T-cell (primary cell): Measurements from ENCODE around the gene ALG8. TPM values are rescaled to one million over a fixed set of nuclear protein-coding genes. Genes with fewer than 3 reads are reported as not detected.
"Not testable (repeated sequence)": the region's sequence is repeated elsewhere in the genome, so short reads cannot be mapped to it uniquely, and the experiment has no call there.

Experiments
- ATAC-seq, 4 experiments: fragments of 200-7000 bp in 3 of 4; fragments of 150-1000 bp in 1 of 4; cut with Tn5 transposase; replicated peaks in 1 of 4; 1 replicate in 3 of 4; 2 replicates in 1 of 4; pipeline ENCODE4 v1.10.0; 2021; ENCODE audit warnings: moderate library complexity in 3 of 4, mild to moderate bottlenecking in 2 of 4, moderate number of reproducible peaks in 1 of 4
- CTCF ChIA-PET, 2 donors: fragments of 300-600 bp; sonication (Branson Sonifier 250); formaldehyde crosslinking; loops; one replicate each; lab custom pipeline; 2022; ENCODE audit warnings: antibody characterized with exemption in 2 of 2; lab: Charles Lee
- POLR2A ChIA-PET, 2 donors: fragments of 300-600 bp; sonication (Branson Sonifier 250); formaldehyde crosslinking; loops; one replicate each; lab custom pipeline; 2022; ENCODE audit warnings: antibody characterized with exemption in 2 of 2; lab: Charles Lee
- DNase-seq, 35 experiments: peaks; one replicate each; pipeline versions ENCODE4 v3.0.0 to v3.0.0-alpha.2; 2013 to 2023
- H3K27ac ChIP-seq: one replicate; pipeline ENCODE4 v1.5.1; 2013; ENCODE audit warnings: low read length
- H3K27me3 ChIP-seq, 2 experiments: replicated peaks in 1 of 2; 1 replicate in 1 of 2; 2 replicates in 1 of 2; pipeline versions ENCODE4 v1.6.1 to v1.7.0; 2013; ENCODE audit warnings: low read length in 1 of 2, mixed read lengths in 1 of 2; ENCODE audit not compliant: control insufficient read depth in 2 of 2, insufficient read depth in 2 of 2; ENCODE audit errors: extremely low read depth in 1 of 2
- H3K36me3 ChIP-seq, 2 donors: 1 replicate in 1 of 2; 2 replicates in 1 of 2; pipeline versions ENCODE4 v1.6.1 to v1.7.0; 2013; ENCODE audit warnings: low read length in 1 of 2; ENCODE audit not compliant: control insufficient read depth in 2 of 2, insufficient read depth in 1 of 2; ENCODE audit errors: extremely low read depth in 1 of 2
- H3K4me1 ChIP-seq, 2 experiments: 1 replicate in 1 of 2; 2 replicates in 1 of 2; pipeline versions ENCODE4 v1.6.1 to v1.7.0; 2013; ENCODE audit warnings: low read length in 2 of 2, mixed read lengths in 1 of 2; ENCODE audit not compliant: insufficient read depth in 2 of 2, control insufficient read depth in 1 of 2; ENCODE audit errors: extremely low read depth in 1 of 2
- H3K4me3 ChIP-seq, 2 donors: 1 replicate in 1 of 2; 2 replicates in 1 of 2; pipeline versions ENCODE4 v1.5.1 to v1.7.0; 2013; ENCODE audit warnings: mild to moderate bottlenecking in 2 of 2, low read length in 1 of 2, moderate library complexity in 1 of 2; ENCODE audit not compliant: control insufficient read depth in 1 of 2; ENCODE audit errors: extremely low read depth in 1 of 2
- H3K9me3 ChIP-seq: 2 replicates; pipeline ENCODE4 v1.7.0; 2013
- H3K27ac Mint-ChIP-seq, 2 donors: one replicate each; pipeline ENCODE4 v1.8.0; 2020 to 2021; ENCODE audit warnings: mild to moderate bottlenecking in 2 of 2, mixed read lengths in 2 of 2
- H3K27me3 Mint-ChIP-seq, 2 donors: one replicate each; pipeline ENCODE4 v1.8.0; 2021 to 2022; ENCODE audit warnings: mixed read lengths in 2 of 2
- H3K36me3 Mint-ChIP-seq: one replicate; pipeline ENCODE4 v1.8.0; 2021; ENCODE audit warnings: mixed read lengths
- H3K4me1 Mint-ChIP-seq, 3 donors: one replicate each; pipeline ENCODE4 v1.8.0; 2020 to 2022; ENCODE audit warnings: mixed read lengths in 3 of 3, mild to moderate bottlenecking in 1 of 3
- H3K4me3 Mint-ChIP-seq, 3 donors: one replicate each; pipeline ENCODE4 v1.8.0; 2020 to 2022; ENCODE audit warnings: mild to moderate bottlenecking in 3 of 3, mixed read lengths in 3 of 3, moderate library complexity in 3 of 3
- H3K9me3 Mint-ChIP-seq, 3 donors: one replicate each; pipeline ENCODE4 v1.8.0; 2020 to 2022; ENCODE audit warnings: mixed read lengths in 3 of 3
- WGBS: methylation state at CpG from one replicate; pipeline ENCODE4 v1.1.5; 2013; ENCODE audit warnings: missing lambda C conversion rate; ENCODE audit not compliant: insufficient coverage; 5-methylcytosine and 5-hydroxymethylcytosine counted together
- total RNA-seq, 35 experiments: library from RNA in 6 of 35; stranded (reverse) in 6 of 35; fragments of 120-200 nt in 1 of 35; gene quantifications; one replicate each; pipeline versions ENCODE4 v1.2.1 to v1.2.4 and lab custom pipeline; 2013 to 2026

Gene ALG8
- total RNA-seq, 5 donors from 2014 or later (not counting 1 experiment from before 2014, with no cell fraction given) = 23.1 to 34.1 (median 31.8) TPM

DNA sequence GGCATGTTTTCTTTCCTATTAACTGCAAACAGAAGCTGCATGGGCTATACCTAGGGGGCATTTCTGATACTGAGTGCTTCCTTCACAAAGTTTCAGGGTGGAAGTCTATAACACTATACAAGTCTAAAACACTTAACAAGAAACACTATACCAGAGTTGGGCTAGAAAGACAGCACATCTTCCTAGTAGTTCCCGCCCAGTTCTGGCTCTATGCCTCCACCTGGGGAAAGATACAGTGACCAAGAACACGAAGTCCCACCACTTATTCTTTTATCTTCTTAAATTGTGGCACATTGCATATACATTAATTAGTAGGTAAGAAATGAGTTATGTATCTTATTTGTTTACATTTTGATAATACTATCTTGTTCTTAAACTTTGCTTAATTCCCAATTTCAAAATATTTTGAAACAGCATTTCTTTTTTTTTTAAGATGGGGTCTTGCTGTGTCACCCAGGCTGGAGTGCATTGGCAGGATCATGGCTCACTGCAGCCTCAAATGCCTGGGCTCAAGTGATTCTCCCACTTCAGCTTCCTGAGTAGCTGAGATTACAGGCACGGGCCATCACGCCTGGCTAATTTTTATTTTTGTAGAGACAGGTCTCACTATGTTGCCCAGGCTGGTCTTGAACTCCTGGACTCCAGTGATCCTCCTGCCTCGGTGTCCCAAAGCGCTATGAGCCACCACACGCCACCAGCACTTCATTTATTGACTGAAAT is 41.6 kb downstream of the ALG8 start:
- Mint-ChIP-seq H3K27me3 (no peaks in the 10 kb centered on the region), H3K36me3 (peaks cover 42% of the 10 kb centered on the region), H3K4me1 (peaks cover 1 to 8% (median 6%) of the 10 kb centered on the region in 3 donors), H3K4me3 (no peak overlapping the region), H3K9me3 (no peaks in the 10 kb centered on the region), H3K27ac (no peak overlapping the region)
- H3K27me3 ChIP-seq = no peaks in the 10 kb centered on the region
- ChIA-PET CTCF (interaction anchor here in 1 of 2 donors (1.0 kb wide), 1 partner anchor 385 kb away, joined by 3 read pairs; no protein-coding TSS in a partner anchor), POLR2A (no interaction called here)
- no peak overlapping the region for H3K4me3 ChIP-seq
- H3K9me3 ChIP-seq = no peaks in the 10 kb centered on the region
- ATAC-seq (no peak), DNase-seq (no peak)
- H3K27ac ChIP-seq = no peak overlapping the region
- H3K4me1 ChIP-seq = peaks cover 0 to 4% of the 10 kb centered on the region in 2 experiments
- H3K36me3 ChIP-seq = peaks cover 14 to 29% of the 10 kb centered on the region in 2 donors
- no CpG with 5 or more reads among the region's 7 CpGs for WGBS

DNA sequence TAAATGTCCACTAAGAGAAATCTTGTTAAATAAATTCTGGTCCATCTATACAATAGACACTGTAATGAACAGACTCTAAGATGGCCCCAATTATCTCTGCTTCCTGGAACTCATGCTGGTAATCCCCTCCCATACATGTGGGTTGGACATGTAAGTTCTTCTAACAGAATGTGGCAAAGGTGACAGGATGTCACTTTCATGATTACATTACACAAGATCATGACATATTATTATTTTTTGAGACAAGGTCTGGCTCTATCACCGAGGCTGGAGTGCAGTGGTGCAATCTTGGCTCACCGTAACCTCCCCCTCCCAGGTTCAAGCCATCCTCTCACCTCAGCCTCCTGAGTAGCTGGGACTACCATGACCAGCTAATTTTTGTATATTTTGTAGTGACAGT is 45.2 kb downstream of the ALG8 start:
- no peak overlapping the region for H3K4me3 Mint-ChIP-seq
- H3K27me3 Mint-ChIP-seq = no peaks in the 10 kb centered on the region
- peak in 1 of 35 experiments; percentile 14 for DNase-seq
- no peak overlapping the region for H3K27ac Mint-ChIP-seq
- no CpG with 5 or more reads among the region's 2 CpGs for WGBS
- no peaks in the 10 kb centered on the region for H3K9me3 Mint-ChIP-seq
- Histone ChIP-seq H3K36me3 (peaks cover 4 to 12% of the 10 kb centered on the region in 2 donors), H3K4me3 (no peak overlapping the region), H3K27me3 (no peaks in the 10 kb centered on the region), H3K4me1 (peaks cover 0 to 4% of the 10 kb centered on the region in 2 experiments), H3K9me3 (no peaks in the 10 kb centered on the region), H3K27ac (no peak overlapping the region)
- ChIA-PET CTCF (interaction anchor here in 1 of 2 donors (0.5 kb wide), 1 partner anchor 50 kb away, joined by 3 read pairs; no protein-coding TSS in a partner anchor), POLR2A (no interaction called here)
- peak in 1 of 4 experiments; percentile 69 for ATAC-seq
- peaks cover 1 to 8% (median 6%) of the 10 kb centered on the region in 3 donors for H3K4me1 Mint-ChIP-seq
- H3K36me3 Mint-ChIP-seq = peaks cover 21% of the 10 kb centered on the region

DNA sequence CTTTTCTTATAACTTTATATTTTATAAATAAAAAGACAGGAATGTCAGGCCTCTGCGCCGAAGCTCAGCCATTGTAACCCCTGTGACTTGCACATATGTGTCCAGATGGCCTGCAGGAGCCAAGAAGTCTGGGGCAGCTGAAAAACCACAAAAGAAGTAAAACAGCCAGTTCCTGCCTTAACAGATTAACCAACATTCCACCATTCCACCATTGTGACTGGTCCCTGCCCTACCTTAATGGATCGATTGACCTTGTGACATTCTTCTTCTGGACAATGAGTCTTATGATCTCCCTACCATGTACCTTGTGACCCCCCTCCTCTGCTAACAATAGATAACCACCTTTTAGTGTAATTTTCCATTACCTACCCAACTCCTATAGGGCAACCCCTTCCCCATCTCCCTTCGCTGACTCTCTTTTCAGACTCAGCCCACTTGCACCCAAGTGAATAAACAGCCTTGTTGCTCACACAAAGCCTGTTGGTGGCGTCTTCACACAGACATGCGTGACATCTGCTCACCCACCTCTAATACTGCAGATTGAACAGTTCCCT is 52.8 kb downstream of the ALG8 start:
- ATAC-seq, H3K4me3 ChIP-seq, H3K27me3 ChIP-seq, H3K27me3 Mint-ChIP-seq, H3K4me1 ChIP-seq, H3K4me3 Mint-ChIP-seq, H3K27ac ChIP-seq, H3K9me3 Mint-ChIP-seq, H3K9me3 ChIP-seq, H3K36me3 Mint-ChIP-seq, CTCF ChIA-PET, H3K27ac Mint-ChIP-seq, H3K4me1 Mint-ChIP-seq, H3K36me3 ChIP-seq, DNase-seq: not testable (repeated sequence)
- POLR2A ChIA-PET = interaction anchor here in 1 of 2 donors (0.9 kb wide), 1 partner anchor 10 kb away, joined by 5 read pairs; no protein-coding TSS in a partner anchor
- 93% methylated on average over 3 of the region's 6 CpGs for WGBS

DNA sequence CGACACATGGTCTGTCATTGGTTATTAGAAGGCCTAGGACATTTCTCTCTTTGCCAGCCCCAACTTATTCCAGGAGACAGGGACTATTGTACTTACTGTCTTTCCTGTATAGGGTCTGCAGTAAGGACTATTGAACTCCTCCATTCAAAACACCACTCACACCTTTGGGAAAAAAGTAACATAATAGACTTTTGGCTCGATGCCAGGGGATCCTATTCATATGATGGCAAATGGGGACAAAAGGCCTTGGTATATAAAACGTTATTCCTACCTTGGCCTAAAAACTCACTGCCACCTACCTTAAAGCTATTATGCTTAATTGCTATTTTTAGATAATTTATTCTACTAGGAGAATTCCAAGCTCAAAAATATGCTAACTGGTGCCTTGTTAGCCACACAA is 53.5 kb downstream of the ALG8 start:
- Mint-ChIP-seq H3K9me3 (no peaks in the 10 kb centered on the region), H3K4me1 (peaks cover 11% of the 10 kb centered on the region in 3 donors), H3K36me3 (no peaks in the 10 kb centered on the region), H3K27me3 (no peaks in the 10 kb centered on the region), H3K27ac (no peak overlapping the region), H3K4me3 (no peak overlapping the region)
- ATAC-seq (no peak), DNase-seq (no peak)
- Histone ChIP-seq H3K9me3 (no peaks in the 10 kb centered on the region), H3K27me3 (no peaks in the 10 kb centered on the region), H3K27ac (no peak overlapping the region), H3K4me1 (peaks cover 0 to 6% of the 10 kb centered on the region in 2 experiments), H3K36me3 (no peaks in the 10 kb centered on the region), H3K4me3 (no peak overlapping the region)
- POLR2A ChIA-PET = interaction anchor here in 1 of 2 donors (0.5 to 0.9 kb wide), 2 partner anchors 9 to 91 kb away, joined by 4 to 5 read pairs; no protein-coding TSS in a partner anchor
- WGBS = no CpG with 5 or more reads among the region's 3 CpGs
- CTCF ChIA-PET = no interaction called here

DNA sequence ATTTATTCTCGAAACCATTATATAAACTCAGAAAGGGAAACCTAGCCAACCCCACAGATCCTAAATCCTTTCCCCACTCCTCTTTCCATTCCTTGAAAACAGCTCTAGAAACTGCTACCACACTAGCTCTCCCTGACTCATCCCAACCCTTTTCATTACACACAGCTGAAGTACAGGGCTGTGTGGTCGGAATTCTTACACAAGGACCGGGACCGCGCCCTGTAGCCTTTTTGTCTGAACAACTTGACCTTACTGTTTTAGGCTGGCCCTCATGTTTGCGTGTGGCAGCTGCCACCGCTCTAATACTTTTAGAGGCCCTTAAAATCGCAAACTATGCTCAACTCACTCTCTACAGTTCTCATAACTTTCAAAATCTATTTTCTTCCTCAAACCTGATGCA is 54.9 kb downstream of the ALG8 start:
- not testable (repeated sequence) for H3K9me3 ChIP-seq, H3K4me3 ChIP-seq, H3K36me3 Mint-ChIP-seq, H3K27ac Mint-ChIP-seq, H3K27ac ChIP-seq, H3K4me3 Mint-ChIP-seq, H3K27me3 ChIP-seq, H3K27me3 Mint-ChIP-seq, ATAC-seq, DNase-seq, H3K9me3 Mint-ChIP-seq, H3K36me3 ChIP-seq
- H3K4me1 Mint-ChIP-seq = peaks cover 13 to 23% (median 22%) of the 10 kb centered on the region in 3 donors
- 87% methylated on average over 8 of the region's 8 CpGs for WGBS
- CTCF ChIA-PET = interaction anchor here in 1 of 2 donors (0.6 kb wide), 1 partner anchor 226 kb away, joined by 3 read pairs; no protein-coding TSS in a partner anchor
- POLR2A ChIA-PET = interaction anchor here in 1 of 2 donors (0.6 kb wide), 1 partner anchor 18 kb away, joined by 3 read pairs; no protein-coding TSS in a partner anchor
- peaks cover 2 to 16% of the 10 kb centered on the region in 2 experiments for H3K4me1 ChIP-seq

DNA sequence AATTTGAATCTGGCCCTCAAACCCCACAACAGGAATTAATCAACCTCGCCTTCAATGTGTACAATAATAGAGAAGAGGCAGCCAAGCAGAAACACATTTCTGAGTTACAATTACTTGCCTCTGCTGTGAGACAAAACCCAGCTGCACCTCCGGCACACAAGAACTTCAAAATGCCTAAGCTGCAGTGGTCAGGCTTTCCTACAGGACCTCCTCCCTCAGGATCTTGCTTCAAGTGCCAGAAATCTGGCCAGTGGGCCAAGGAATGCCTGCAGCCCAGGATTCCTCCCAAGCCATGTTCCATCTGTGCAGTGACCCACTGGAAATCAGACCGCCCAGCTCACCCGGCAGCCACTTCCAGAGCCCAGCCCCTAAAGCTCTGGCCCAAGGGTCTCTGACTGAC is 56.4 kb downstream of the ALG8 start:
- CTCF ChIA-PET = no interaction called here
- peaks cover 20 to 33% (median 32%) of the 10 kb centered on the region in 3 donors for H3K4me1 Mint-ChIP-seq
- H3K4me3 ChIP-seq = no peak overlapping the region
- no peaks in the 10 kb centered on the region for H3K36me3 Mint-ChIP-seq
- POLR2A ChIA-PET = no interaction called here
- peaks cover 7 to 26% of the 10 kb centered on the region in 2 experiments for H3K4me1 ChIP-seq
- H3K9me3 Mint-ChIP-seq = no peaks in the 10 kb centered on the region
- no peaks in the 10 kb centered on the region for H3K27me3 ChIP-seq
- WGBS = 100% methylated on average over 4 of the region's 4 CpGs
- H3K4me3 Mint-ChIP-seq = no peak overlapping the region
- ATAC-seq (no peak), DNase-seq (no peak)
- H3K27ac Mint-ChIP-seq = no peak overlapping the region
- H3K9me3 ChIP-seq = no peaks in the 10 kb centered on the region
- H3K27me3 Mint-ChIP-seq = no peaks in the 10 kb centered on the region
- H3K27ac ChIP-seq = no peak overlapping the region
- H3K36me3 ChIP-seq = no peaks in the 10 kb centered on the region
